Esophagus muscularis mucosa (tissue), 4 donors: Measurements from ENCODE around the gene TRIM63. TPM values are rescaled to one million over a fixed set of nuclear protein-coding genes. Genes with fewer than 3 reads are reported as not detected.
A peak's percentile ranks its signal among the peaks of the same experiment; 100 is the strongest.
"Not testable (repeated sequence)": the region's sequence is repeated elsewhere in the genome, so short reads cannot be mapped to it uniquely, and the experiment has no call there.

ENCODE experiments used
- DNase-seq: peaks from one replicate; pipeline ENCODE4 v3.0.0-alpha.2; 2017; ENCODE audit errors: extremely low spot score
- H3K27ac ChIP-seq, 4 donors: fragments of 200-600 bp; sonication (generic); replicated peaks in 1 of 4; 1 replicate in 3 of 4; 2 replicates in 1 of 4; pipeline ENCODE4 v1.5.1; 2016 to 2019; ENCODE audit warnings: mild to moderate bottlenecking in 1 of 4
- H3K27me3 ChIP-seq, 4 donors: fragments of 200-600 bp; sonication (generic); one replicate each; pipeline versions ENCODE4 v1.5.1 to v1.6.0; 2016 to 2019
- H3K36me3 ChIP-seq, 4 donors: fragments of 200-600 bp; sonication (generic); one replicate each; pipeline ENCODE4 v1.5.1; 2016 to 2019
- H3K4me1 ChIP-seq, 4 donors: fragments of 200-600 bp; sonication (generic); one replicate each; pipeline ENCODE4 v1.5.1; 2016 to 2019
- H3K4me3 ChIP-seq, 4 donors: fragments of 200-600 bp; sonication (generic); 1 replicate in 2 of 4; 2 replicates in 2 of 4; pipeline ENCODE4 v1.5.1; 2016 to 2019; ENCODE audit warnings: mild to moderate bottlenecking in 4 of 4, moderate library complexity in 1 of 4
- H3K9me3 ChIP-seq, 4 donors: fragments of 200-600 bp; sonication (generic); 1 replicate in 3 of 4; 2 replicates in 1 of 4; pipeline ENCODE4 v1.5.1; 2016 to 2019
- EP300 ChIP-seq: sonication (generic); formaldehyde crosslinking; IDR thresholded peaks from one replicate; pipeline ENCODE4 v1.6.1; 2017; ENCODE audit warnings: antibody characterized with exemption
- POLR2A ChIP-seq: fragments of 450-650 bp; IDR thresholded peaks from one replicate; pipeline ENCODE4 v1.6.1; 2017; ENCODE audit warnings: antibody characterized with exemption, moderate library complexity, mild to moderate bottlenecking, low read depth
- POLR2AphosphoS5 ChIP-seq, 2 donors: sonication (generic); formaldehyde crosslinking; IDR thresholded peaks; one replicate each; pipeline ENCODE4 v1.6.1; 2017; ENCODE audit warnings: antibody characterized with exemption in 2 of 2
- WGBS: methylation state at CpG from one replicate; pipeline ENCODE4 v1.1.5; 2018; 5-methylcytosine and 5-hydroxymethylcytosine counted together
- intact Hi-C: fragments of 100-400 bp; cut with DNase I; formaldehyde crosslinking; loops from one replicate; pipeline ENCODE4 v1.15.1; 2023
- total RNA-seq, 4 donors: library from RNA; depleted of rRNA; stranded (reverse); fragments of >200 nt; gene quantifications; one replicate each; pipeline versions ENCODE4 v1.1.0 to v1.2.1, GENCODE V29; 2016
- TF ChIP-seq, protein P1 (sequence below), 3 experiments: fragments of 200-600 bp in 2 of 3; fragments of 450-650 bp in 1 of 3; sonication (generic) in 2 of 3; IDR thresholded peaks; one replicate each; pipeline ENCODE4 v1.5.1; 2017 to 2019; ENCODE audit warnings: antibody characterized with exemption in 3 of 3, mild to moderate bottlenecking in 2 of 3, moderate library complexity in 1 of 3

TRIM63 gene
- total RNA-seq, 4 donors from 2014 or later, result 0.42 to 4.1 (median 2.1) TPM; not detected in 1

DNA sequence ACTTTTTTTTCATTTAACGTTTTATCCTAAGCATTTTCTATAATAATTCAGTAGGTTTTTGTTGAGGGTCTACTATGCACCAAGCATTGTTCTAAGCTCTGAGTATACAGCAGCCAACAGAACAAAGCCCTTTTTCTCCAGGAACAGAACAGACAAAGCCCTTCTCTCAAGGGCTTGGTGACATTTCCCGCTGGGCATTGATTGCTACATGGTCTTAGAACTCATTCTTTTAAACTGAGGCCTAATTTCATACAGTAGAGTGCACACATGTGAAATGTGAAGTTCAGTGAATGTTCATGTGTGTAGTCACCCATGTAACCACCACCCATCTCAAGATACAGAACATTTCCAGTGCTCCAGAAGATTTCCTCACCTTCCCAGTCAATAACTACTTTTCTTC lies 29.0 kb upstream of the TRIM63 start:
- Histone ChIP-seq H3K27me3 (peaks cover 0 to 37% (median 5%) of the 10 kb centered on the region in 4 donors), H3K36me3 (no peaks in the 10 kb centered on the region), H3K4me1 (peaks cover 6 to 15% (median 10%) of the 10 kb centered on the region in 4 donors), H3K27ac (no peak overlapping the region), H3K4me3 (no peak overlapping the region), H3K9me3 (no peaks in the 10 kb centered on the region)
- no peak for DNase-seq
- TF ChIP-seq POLR2A (no peak), EP300 (no peak), POLR2AphosphoS5 (IDR thresholded peaks at IDR 0.05) (no peak)
- TF ChIP-seq, protein P1, sequence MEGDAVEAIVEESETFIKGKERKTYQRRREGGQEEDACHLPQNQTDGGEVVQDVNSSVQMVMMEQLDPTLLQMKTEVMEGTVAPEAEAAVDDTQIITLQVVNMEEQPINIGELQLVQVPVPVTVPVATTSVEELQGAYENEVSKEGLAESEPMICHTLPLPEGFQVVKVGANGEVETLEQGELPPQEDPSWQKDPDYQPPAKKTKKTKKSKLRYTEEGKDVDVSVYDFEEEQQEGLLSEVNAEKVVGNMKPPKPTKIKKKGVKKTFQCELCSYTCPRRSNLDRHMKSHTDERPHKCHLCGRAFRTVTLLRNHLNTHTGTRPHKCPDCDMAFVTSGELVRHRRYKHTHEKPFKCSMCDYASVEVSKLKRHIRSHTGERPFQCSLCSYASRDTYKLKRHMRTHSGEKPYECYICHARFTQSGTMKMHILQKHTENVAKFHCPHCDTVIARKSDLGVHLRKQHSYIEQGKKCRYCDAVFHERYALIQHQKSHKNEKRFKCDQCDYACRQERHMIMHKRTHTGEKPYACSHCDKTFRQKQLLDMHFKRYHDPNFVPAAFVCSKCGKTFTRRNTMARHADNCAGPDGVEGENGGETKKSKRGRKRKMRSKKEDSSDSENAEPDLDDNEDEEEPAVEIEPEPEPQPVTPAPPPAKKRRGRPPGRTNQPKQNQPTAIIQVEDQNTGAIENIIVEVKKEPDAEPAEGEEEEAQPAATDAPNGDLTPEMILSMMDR (IDR thresholded peaks at IDR 0.05), result no peak
- 83% methylated on average over 2 of the region's 2 CpGs for WGBS
- intact Hi-C loops, result no loop called here

DNA sequence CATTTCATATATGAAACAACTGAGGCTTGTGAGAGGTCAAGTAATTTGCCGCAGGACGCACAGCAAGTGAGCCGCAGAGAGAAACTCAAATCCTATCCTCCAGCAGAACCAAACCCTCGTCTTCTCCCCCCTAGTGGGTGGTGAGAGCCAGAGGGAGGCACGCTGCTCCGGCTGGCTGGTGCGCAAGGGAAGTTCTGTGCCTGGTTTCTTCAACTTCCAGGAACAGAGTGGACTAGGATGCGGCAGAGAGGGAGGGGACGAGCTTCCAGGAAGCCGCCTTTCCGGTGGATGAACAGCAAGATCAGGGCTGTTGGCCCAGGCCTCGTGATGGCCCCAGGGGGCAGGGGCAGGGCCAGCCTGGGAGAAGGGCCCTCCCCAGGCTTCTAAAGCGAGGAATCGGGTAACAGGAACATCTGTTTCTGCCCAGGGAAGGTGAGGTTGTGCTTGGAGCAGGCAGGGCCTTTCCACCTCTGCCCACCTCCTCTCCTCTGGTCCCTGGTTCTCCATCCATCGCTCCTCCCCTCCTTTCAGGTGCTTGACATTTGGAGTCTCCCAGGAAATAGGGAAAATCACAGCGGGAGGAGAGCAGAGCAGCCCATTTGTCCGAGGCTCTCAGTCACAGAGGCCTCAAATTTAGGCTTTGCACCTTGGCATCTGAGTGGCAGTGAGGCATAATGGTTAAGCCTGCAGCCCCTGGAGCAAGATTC lies 27.4 kb upstream of the TRIM63 start:
- no peak for DNase-seq
- peaks cover 6 to 15% (median 10%) of the 10 kb centered on the region in 4 donors for H3K4me1 ChIP-seq
- H3K36me3 ChIP-seq, result no peaks in the 10 kb centered on the region
- H3K27ac ChIP-seq, result peak overlapping the region in 2 of 4 donors; percentile 5 to 36
- peak; percentile 32 for TF ChIP-seq EP300
- TF ChIP-seq POLR2AphosphoS5 (IDR thresholded peaks at IDR 0.05), result peak; percentile 36 to 40
- TF ChIP-seq POLR2A, result peak; percentile 2
- TF ChIP-seq, protein P1 (IDR thresholded peaks at IDR 0.05), result no peak
- no peaks in the 10 kb centered on the region for H3K9me3 ChIP-seq
- no peak overlapping the region for H3K4me3 ChIP-seq
- intact Hi-C loops, result no loop called here
- 49% methylated on average over 12 of the region's 17 CpGs for WGBS
- H3K27me3 ChIP-seq, result peaks cover 0 to 53% (median 5%) of the 10 kb centered on the region in 4 donors

DNA sequence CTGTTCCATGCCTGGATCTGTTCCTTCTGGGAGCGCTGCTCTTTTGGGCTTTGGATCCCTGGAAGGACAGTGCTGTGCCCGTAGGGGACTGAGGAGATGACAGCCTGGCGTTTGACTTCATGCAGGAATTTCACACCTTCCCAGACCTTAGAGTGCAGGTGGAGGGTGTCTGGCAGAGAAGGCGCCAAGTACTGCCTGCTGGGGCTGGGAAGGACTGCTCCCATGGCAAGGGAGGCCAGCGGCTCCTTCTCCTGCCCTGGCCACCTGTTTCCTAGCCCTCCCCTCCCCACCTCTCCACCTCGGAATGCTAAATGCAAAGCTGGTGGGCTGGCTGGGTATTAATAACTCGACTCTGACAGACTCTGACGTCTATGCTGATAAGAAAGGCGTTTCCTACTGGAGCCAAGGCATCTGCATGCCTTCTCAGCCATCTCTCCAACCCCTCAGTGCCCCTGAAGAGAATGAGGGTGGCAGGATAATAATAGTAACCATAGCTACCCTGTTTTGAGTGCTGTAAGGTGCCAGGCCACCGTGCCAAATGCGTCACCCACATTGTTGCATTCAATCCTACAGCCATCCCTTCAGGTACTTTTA lies 26.7 kb upstream of the TRIM63 start:
- TF ChIP-seq, protein P1 (IDR thresholded peaks at IDR 0.05), result no peak
- no peak for TF ChIP-seq POLR2A
- no peak for TF ChIP-seq POLR2AphosphoS5 (IDR thresholded peaks at IDR 0.05)
- no peak for TF ChIP-seq EP300
- WGBS, result 31% methylated on average over 11 of the region's 11 CpGs
- intact Hi-C loops, result no loop called here
- no peak overlapping the region for H3K4me3 ChIP-seq
- no peaks in the 10 kb centered on the region for H3K9me3 ChIP-seq
- peaks cover 6 to 15% (median 10%) of the 10 kb centered on the region in 4 donors for H3K4me1 ChIP-seq
- no peaks in the 10 kb centered on the region for H3K36me3 ChIP-seq
- H3K27me3 ChIP-seq, result peaks cover 0 to 59% (median 5%) of the 10 kb centered on the region in 4 donors
- DNase-seq, result no peak
- peak overlapping the region in 2 of 4 donors; percentile 5 to 12 for H3K27ac ChIP-seq

DNA sequence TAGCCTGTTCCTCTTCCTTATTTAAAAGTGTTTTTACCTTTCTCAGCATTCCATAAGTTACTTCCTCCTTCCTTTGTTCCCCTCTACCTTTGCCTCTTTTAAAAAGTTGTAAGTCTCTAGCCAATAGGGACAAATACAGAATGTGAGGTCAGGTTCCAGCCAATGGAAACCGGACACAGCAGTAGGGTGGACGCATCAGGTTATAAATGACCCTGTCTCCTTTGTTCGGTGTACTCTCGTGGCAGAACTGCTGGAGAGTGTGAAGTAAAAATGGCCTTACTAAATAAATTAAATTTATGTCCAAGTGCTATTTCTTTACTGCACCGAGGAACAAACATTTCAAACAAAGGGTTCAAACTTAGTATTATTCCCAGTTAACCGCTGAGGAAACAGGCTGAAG lies 26.1 kb upstream of the TRIM63 start:
- H3K9me3 ChIP-seq, intact Hi-C loops, H3K4me3 ChIP-seq, H3K36me3 ChIP-seq, H3K27ac ChIP-seq, DNase-seq: not testable (repeated sequence)
- Histone ChIP-seq H3K4me1 (peaks cover 6 to 15% (median 10%) of the 10 kb centered on the region in 4 donors), H3K27me3 (peaks cover 0 to 65% (median 5%) of the 10 kb centered on the region in 4 donors)
- WGBS, result 31% methylated on average over 6 of the region's 6 CpGs

DNA sequence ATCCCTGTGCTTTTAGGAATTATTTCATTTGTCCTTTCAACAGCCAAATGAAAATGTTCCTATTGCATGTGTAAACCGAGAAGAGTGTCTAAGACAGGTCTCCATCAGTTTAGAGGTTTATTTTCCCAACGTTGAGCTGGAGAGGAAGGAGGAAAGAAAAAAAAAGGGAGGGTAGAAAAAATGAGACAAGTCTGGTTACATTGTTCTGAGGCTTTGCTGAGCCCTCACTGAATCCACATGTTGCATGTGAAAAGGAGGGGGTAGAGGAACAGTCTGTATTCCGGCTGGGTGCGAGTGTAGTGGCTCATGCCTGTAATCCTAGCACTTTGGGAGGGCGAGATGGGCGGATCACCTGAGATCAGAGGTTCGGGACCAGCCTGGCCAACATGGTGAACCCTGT lies 25.0 kb upstream of the TRIM63 start:
- H3K9me3 ChIP-seq, result no peaks in the 10 kb centered on the region
- intact Hi-C loops, result no loop called here
- TF ChIP-seq EP300, result no peak
- no peak for TF ChIP-seq POLR2AphosphoS5 (IDR thresholded peaks at IDR 0.05)
- no peak for TF ChIP-seq POLR2A
- TF ChIP-seq, protein P1 (IDR thresholded peaks at IDR 0.05), result no peak
- H3K4me1 ChIP-seq, result peaks cover 6 to 15% (median 10%) of the 10 kb centered on the region in 4 donors
- no peak overlapping the region for H3K4me3 ChIP-seq
- 68% methylated on average over 7 of the region's 7 CpGs for WGBS
- H3K27me3 ChIP-seq, result peaks cover 0 to 69% (median 5%) of the 10 kb centered on the region in 4 donors
- DNase-seq, result no peak
- H3K36me3 ChIP-seq, result no peaks in the 10 kb centered on the region
- no peak overlapping the region for H3K27ac ChIP-seq
